Stimulated activated CD4-positive, alpha-beta T cell treated with anti-CD3 and anti-CD28 coated beads, TNF-alpha, amount 100 ng/mL, for 1 hour (primary cell): ENCODE measurements around the gene PARD3.
"Not testable (repeated sequence)": the region's sequence is repeated elsewhere in the genome, so short reads cannot be mapped to it uniquely, and the experiment has no call there.

ENCODE experiments used
- DNase-seq, 3 donors: peaks; one replicate each; pipeline ENCODE4 v3.0.0-alpha.2; 2020; ENCODE audit warnings: low read depth in 3 of 3, low spot score in 1 of 3

Gene PARD3

GRCh38 chr10:34815185-34816084, at the start of gene PARD3:
TSS of gene PARD3 (minus strand) at chr10:34815296. CDS start at chr10:34814995, 301 bp downstream.
- no peak for DNase-seq

GRCh38 chr10:34864149-34865067, 49.3 kb upstream of the PARD3 start:
- DNase-seq = no peak

- DNase-seq = no peak
Measured at GRCh38 chr10:34862892-34863291, 47.8 kb upstream of the PARD3 start.

- DNase-seq = no peak
Measured at GRCh38 chr10:34861293-34862021, 46.4 kb upstream of the PARD3 start.

- DNase-seq = no peak
Measured at GRCh38 chr10:34859170-34859569, 44.1 kb upstream of the PARD3 start.

- no peak for DNase-seq
Measured at GRCh38 chr10:34858003-34858402, 42.9 kb upstream of the PARD3 start.

GRCh38 chr10:34854147-34854601, 39.1 kb upstream of the PARD3 start:
- no peak for DNase-seq

- no peak for DNase-seq
Measured at GRCh38 chr10:34853357-34853756, 38.3 kb upstream of the PARD3 start.

- no peak for DNase-seq
Measured at GRCh38 chr10:34850558-34850957, 35.5 kb upstream of the PARD3 start.

- DNase-seq = no peak
Measured at GRCh38 chr10:34850036-34850435, 34.9 kb upstream of the PARD3 start.

- DNase-seq = no peak
Measured at GRCh38 chr10:34845070-34845469, 30.0 kb upstream of the PARD3 start.

- DNase-seq = no peak
Measured at GRCh38 chr10:34844448-34844847, 29.4 kb upstream of the PARD3 start.

GRCh38 chr10:34843470-34843869, 28.4 kb upstream of the PARD3 start:
- not testable (repeated sequence) for DNase-seq

- no peak for DNase-seq
Measured at GRCh38 chr10:34838366-34838900, 23.3 kb upstream of the PARD3 start.

GRCh38 chr10:34835908-34836508, 20.9 kb upstream of the PARD3 start:
- no peak for DNase-seq

GRCh38 chr10:34834274-34834673, 19.2 kb upstream of the PARD3 start:
- no peak for DNase-seq

GRCh38 chr10:34830217-34830822, 15.2 kb upstream of the PARD3 start:
- DNase-seq = no peak

- no peak for DNase-seq
Measured at GRCh38 chr10:34826857-34827766, 12.0 kb upstream of the PARD3 start.

- no peak for DNase-seq
Measured at GRCh38 chr10:34826221-34826620, 11.1 kb upstream of the PARD3 start.
